Right lobe of liver (tissue), 6 donors: ENCODE measurements around the gene MYO7A. TPM values are rescaled to one million over a fixed set of nuclear protein-coding genes. Genes with fewer than 3 reads are reported as not detected.

Experiments
- ATAC-seq, 4 donors: fragments of 200-7000 bp; cut with Tn5 transposase; one replicate each; pipeline ENCODE4 v1.9.1; 2020; ENCODE audit warnings: mild to moderate bottlenecking in 4 of 4, moderate library complexity in 4 of 4
- DNase-seq, 3 donors: peaks; one replicate each; pipeline ENCODE4 v3.0.0-alpha.2; 2020
- H3K27ac ChIP-seq, 3 donors: fragments of 200-600 bp; one replicate each; pipeline ENCODE4 v1.8.0; 2022
- H3K27me3 ChIP-seq, 2 donors: fragments of 200-600 bp; one replicate each; pipeline ENCODE4 v1.8.0; 2022
- H3K36me3 ChIP-seq, 4 donors: fragments of 200-600 bp; sonication (generic) in 1 of 4; one replicate each; pipeline versions ENCODE4 v1.5.1 to v1.8.0; 2017 to 2022; ENCODE audit warnings: control low read depth in 1 of 4
- H3K4me1 ChIP-seq, 4 donors: fragments of 200-600 bp; sonication (generic) in 1 of 4; one replicate each; pipeline versions ENCODE4 v1.5.1 to v1.8.0; 2017 to 2022; ENCODE audit warnings: control low read depth in 1 of 4
- H3K4me3 ChIP-seq, 3 donors: fragments of 200-600 bp; one replicate each; pipeline ENCODE4 v1.8.0; 2022
- H3K9me3 ChIP-seq, 4 donors: fragments of 200-600 bp; sonication (generic) in 1 of 4; one replicate each; pipeline versions ENCODE4 v1.5.1 to v1.8.0; 2017 to 2022; ENCODE audit warnings: control low read depth in 1 of 4
- CTCF ChIP-seq, 4 donors: fragments of 200-600 bp in 3 of 4; fragments of 450-650 bp in 1 of 4; IDR thresholded peaks; one replicate each; pipeline versions ENCODE4 v1.5.1 to v1.8.0; 2016 to 2022; ENCODE audit warnings: antibody characterized with exemption in 4 of 4, mild to moderate bottlenecking in 2 of 4
- POLR2A ChIP-seq: fragments of 450-650 bp; IDR thresholded peaks from one replicate; pipeline ENCODE4 v1.6.1; 2017; ENCODE audit warnings: antibody characterized with exemption, mild to moderate bottlenecking
- WGBS: methylation state at CpG from one replicate; pipeline ENCODE4 v1.1.6; 2018; ENCODE audit warnings: low coverage, low lambda C conversion rate; ENCODE audit not compliant: insufficient coverage; ENCODE audit errors: missing lambda C conversion rate; 5-methylcytosine and 5-hydroxymethylcytosine counted together
- intact Hi-C, 2 donors: fragments of 100-400 bp; cut with DNase I; formaldehyde crosslinking; loops; one replicate each; pipeline versions ENCODE4 v1.11.2 to v1.14.1; 2022
- total RNA-seq, 6 experiments: library from RNA; depleted of rRNA in 2 of 6; stranded (reverse); fragments of >200 nt in 2 of 6; fragmentation: NEBNext Ultra II Directional in 3 of 6; extraction: Animal tissue kit (Norgen Biotek cat#: 25700) in 3 of 6; gene quantifications; one replicate each; pipeline versions ENCODE4 v1.1.0 to v1.2.4, GENCODE V29; 2016 to 2023
- donor health status: DM: no; HTN: yes; CAD: no.
- donor health status: DM: no; HTN: no; CAD: no.
- donor health status: DM: no; HTN: no; CAD: no.
- donor health status: DM: no; HTN: yes; CAD: no.
- donor health status: DM: no; HTN: yes; CAD: no.

Gene MYO7A
- total RNA-seq, 6 experiments from 2014 or later: 23.6 to 39.6 (median 32.0) TPM

GRCh38 chr11:77201991-77202841, 74.2 kb downstream of the MYO7A start:
- Histone ChIP-seq H3K27me3 (no peaks in the 10 kb centered on the region), H3K9me3 (no peaks in the 10 kb centered on the region), H3K4me3 (no peak overlapping the region), H3K4me1 (no peaks in the 10 kb centered on the region), H3K27ac (no peak overlapping the region), H3K36me3 (peaks cover 0 to 56% (median 10%) of the 10 kb centered on the region in 4 donors)
- DNase-seq (peak in 2 of 3 donors; percentile 41 to 52), ATAC-seq (no peak)
- no peak for TF ChIP-seq POLR2A
- no peak for TF ChIP-seq CTCF (IDR thresholded peaks at IDR 0.05)
- intact Hi-C loops: no loop called here
- 100% methylated on average over 5 of the region's 23 CpGs for WGBS

GRCh38 chr11:77202941-77203900, 75.2 kb downstream of the MYO7A start:
- no peak overlapping the region for H3K4me3 ChIP-seq
- ATAC-seq (no peak), DNase-seq (peak in 1 of 3 donors; percentile 37)
- TF ChIP-seq CTCF (IDR thresholded peaks at IDR 0.05): no peak
- no peak for TF ChIP-seq POLR2A
- no peaks in the 10 kb centered on the region for H3K27me3 ChIP-seq
- peaks cover 0 to 56% (median 12%) of the 10 kb centered on the region in 4 donors for H3K36me3 ChIP-seq
- H3K9me3 ChIP-seq: no peaks in the 10 kb centered on the region
- no peak overlapping the region for H3K27ac ChIP-seq
- WGBS: 63% methylated on average over 2 of the region's 25 CpGs
- H3K4me1 ChIP-seq: no peaks in the 10 kb centered on the region
- intact Hi-C loops: no loop called here

GRCh38 chr11:77203901-77204753, 76.1 kb downstream of the MYO7A start:
- intact Hi-C loops: no loop called here
- Histone ChIP-seq H3K36me3 (peaks cover 0 to 54% (median 12%) of the 10 kb centered on the region in 4 donors), H3K27ac (no peak overlapping the region), H3K27me3 (no peaks in the 10 kb centered on the region), H3K9me3 (no peaks in the 10 kb centered on the region), H3K4me3 (no peak overlapping the region), H3K4me1 (no peaks in the 10 kb centered on the region)
- no peak for TF ChIP-seq CTCF (IDR thresholded peaks at IDR 0.05)
- no peak for TF ChIP-seq POLR2A
- WGBS: 60% methylated on average over 1 of the region's 20 CpGs
- DNase-seq: peak in 1 of 3 donors; percentile 35
- no peak for ATAC-seq
